ENCODE results near the gene OR8B2. TPM values are rescaled to one million over a fixed set of nuclear protein-coding genes. Genes with fewer than 3 reads are reported as not detected.

OR8B2 gene
- polyA plus RNA-seq, 1 of the 3 experiments (the other 2 are of a cell fraction): not detected

- H3K79me2 ChIP-seq (ENCODE audit: insufficient read depth): no peaks in the 10 kb centered on the region
- no peak for DNase-seq
- CTCF ChIA-PET: no interaction called here
- no peak overlapping the region for H3K9ac ChIP-seq
- H3F3A ChIP-seq (replicated peaks; ENCODE audit: insufficient read depth): no peaks in the 10 kb centered on the region
- no peaks in the 10 kb centered on the region for H3K9me3 ChIP-seq
- TF ChIP-seq MEF2A (IDR thresholded peaks at IDR 0.05; ENCODE audit: borderline replicate concordance, low read depth) (no peak), SIN3A (IDR thresholded peaks at IDR 0.05; ENCODE audit: borderline replicate concordance, low read depth, low read length) (no peak), FOSL2 (IDR thresholded peaks at IDR 0.05; ENCODE audit: borderline replicate concordance, low read depth) (no peak), ZBTB33 (IDR thresholded peaks at IDR 0.05; ENCODE audit: borderline replicate concordance, low read depth) (no peak), RXRA (IDR thresholded peaks at IDR 0.05; ENCODE audit: borderline replicate concordance, low read depth) (no peak), IRF3 (IDR thresholded peaks at IDR 0.05; ENCODE audit: low read depth, low read length) (no peak), PBX3 (IDR thresholded peaks at IDR 0.05) (no peak), TAF1 (IDR thresholded peaks at IDR 0.05; ENCODE audit: borderline replicate concordance, low read depth, low read length) (no peak), JUND (IDR thresholded peaks at IDR 0.05) (no peak)
- POLR2A ChIA-PET: no interaction called here
- H3K4me1 ChIP-seq (ENCODE audit: control insufficient read depth in 1 of 2, insufficient read depth in 2 of 2, low read depth in 1 of 2, low read length in 1 of 2): no peaks in the 10 kb centered on the region
- no peaks in the 10 kb centered on the region for H3K9me2 ChIP-seq
- no peaks in the 10 kb centered on the region for H3K27me3 ChIP-seq (ENCODE audit: insufficient read depth)
- H3K4me2 ChIP-seq: no peak overlapping the region
- no peaks in the 10 kb centered on the region for H4K20me1 ChIP-seq (ENCODE audit: insufficient read depth)
- no peak overlapping the region for H2AFZ ChIP-seq (ENCODE audit: low read depth)
- H3K36me3 ChIP-seq (replicated peaks in 1 of 2; ENCODE audit: control insufficient read depth in 1 of 2, insufficient read depth in 2 of 2, low read length in 1 of 2): no peaks in the 10 kb centered on the region
- H3K27ac ChIP-seq (ENCODE audit: low read depth in 2 of 2, low read length in 1 of 2): no peak overlapping the region
- H3K4me3 ChIP-seq (ENCODE audit: low read depth in 2 of 2, low read length in 1 of 2): no peak overlapping the region
- under 1% methylated on average over 3 of the region's 3 CpGs for WGBS (ENCODE audit: low lambda C conversion rate)
Observed at GRCh38 chr11:124346311-124346955, 37.9 kb downstream of the OR8B2 start.

GRCh38 chr11:124344346-124344745 lies 40.0 kb downstream of the OR8B2 start:
- no peaks in the 10 kb centered on the region for H3K36me3 ChIP-seq (replicated peaks in 1 of 2; ENCODE audit: control insufficient read depth in 1 of 2, insufficient read depth in 2 of 2, low read length in 1 of 2)
- H3K79me2 ChIP-seq (ENCODE audit: insufficient read depth): no peaks in the 10 kb centered on the region
- H4K20me1 ChIP-seq (ENCODE audit: insufficient read depth): no peaks in the 10 kb centered on the region
- TF ChIP-seq RCOR1 (IDR thresholded peaks at IDR 0.05; ENCODE audit: low read length): no peak
- TF ChIP-seq RAD21 (IDR thresholded peaks at IDR 0.05; ENCODE audit: low read length): no peak
- TF ChIP-seq EZH2phosphoT487 (IDR thresholded peaks at IDR 0.05; ENCODE audit: borderline replicate concordance, low read depth): no peak
- TF ChIP-seq SMC3 (IDR thresholded peaks at IDR 0.05; ENCODE audit: low read depth, low read length): no peak
- TF ChIP-seq POLR2AphosphoS5 (IDR thresholded peaks at IDR 0.05; ENCODE audit: low read depth, low read length): no peak
- no peak for TF ChIP-seq RXRA (IDR thresholded peaks at IDR 0.05; ENCODE audit: borderline replicate concordance, low read depth)
- TF ChIP-seq MEF2A (IDR thresholded peaks at IDR 0.05; ENCODE audit: borderline replicate concordance, low read depth): no peak
- no peak overlapping the region for H3K9ac ChIP-seq
- ChIA-PET POLR2A (no interaction called here), CTCF (interaction anchor here (1.6 kb wide), 1 partner anchor 58 kb away, joined by 5 read pairs; no protein-coding TSS in a partner anchor)
- 0% methylated on average over 5 of the region's 5 CpGs for WGBS (ENCODE audit: low lambda C conversion rate)
- H3F3A ChIP-seq (replicated peaks; ENCODE audit: insufficient read depth): no peaks in the 10 kb centered on the region
- no peak overlapping the region for H3K4me3 ChIP-seq (ENCODE audit: low read depth in 2 of 2, low read length in 1 of 2)
- no peak overlapping the region for H3K4me2 ChIP-seq
- no peaks in the 10 kb centered on the region for H3K27me3 ChIP-seq (ENCODE audit: insufficient read depth)
- H3K9me3 ChIP-seq: no peaks in the 10 kb centered on the region
- no peak overlapping the region for H2AFZ ChIP-seq (ENCODE audit: low read depth)
- no peaks in the 10 kb centered on the region for H3K9me2 ChIP-seq
- H3K27ac ChIP-seq (ENCODE audit: low read depth in 2 of 2, low read length in 1 of 2): no peak overlapping the region
- H3K4me1 ChIP-seq (ENCODE audit: control insufficient read depth in 1 of 2, insufficient read depth in 2 of 2, low read depth in 1 of 2, low read length in 1 of 2): no peaks in the 10 kb centered on the region
- DNase-seq: no peak

Measured in SK-N-SH (cell line).